ENCODE results near the gene CROCC2.

GRCh38 chr2:240968731-240969624 is 62.8 kb downstream of the CROCC2 start:
- TF ChIP-seq, protein P1, sequence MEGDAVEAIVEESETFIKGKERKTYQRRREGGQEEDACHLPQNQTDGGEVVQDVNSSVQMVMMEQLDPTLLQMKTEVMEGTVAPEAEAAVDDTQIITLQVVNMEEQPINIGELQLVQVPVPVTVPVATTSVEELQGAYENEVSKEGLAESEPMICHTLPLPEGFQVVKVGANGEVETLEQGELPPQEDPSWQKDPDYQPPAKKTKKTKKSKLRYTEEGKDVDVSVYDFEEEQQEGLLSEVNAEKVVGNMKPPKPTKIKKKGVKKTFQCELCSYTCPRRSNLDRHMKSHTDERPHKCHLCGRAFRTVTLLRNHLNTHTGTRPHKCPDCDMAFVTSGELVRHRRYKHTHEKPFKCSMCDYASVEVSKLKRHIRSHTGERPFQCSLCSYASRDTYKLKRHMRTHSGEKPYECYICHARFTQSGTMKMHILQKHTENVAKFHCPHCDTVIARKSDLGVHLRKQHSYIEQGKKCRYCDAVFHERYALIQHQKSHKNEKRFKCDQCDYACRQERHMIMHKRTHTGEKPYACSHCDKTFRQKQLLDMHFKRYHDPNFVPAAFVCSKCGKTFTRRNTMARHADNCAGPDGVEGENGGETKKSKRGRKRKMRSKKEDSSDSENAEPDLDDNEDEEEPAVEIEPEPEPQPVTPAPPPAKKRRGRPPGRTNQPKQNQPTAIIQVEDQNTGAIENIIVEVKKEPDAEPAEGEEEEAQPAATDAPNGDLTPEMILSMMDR (IDR thresholded peaks at IDR 0.05; ENCODE audit: low read length): no peak
- no peak for TF ChIP-seq EZH2 (IDR thresholded peaks at IDR 0.05; ENCODE audit: borderline replicate concordance, low read length)
